T-helper 1 cell treated with Interleukin-12 subunit alpha and Interleukin-12 subunit beta and Interleukin-4 antibody, amounts not matched to agents 30 μg/mL and 1 μg/mL, for 36 hours (primary cell): ENCODE data around the gene VBP1.
A peak's percentile ranks its signal among the peaks of the same experiment; 100 is the strongest.
"Not testable (repeated sequence)": the region's sequence is repeated elsewhere in the genome, so short reads cannot be mapped to it uniquely, and the experiment has no call there.

Source experiments
- H3K27ac Mint-ChIP-seq: one replicate; pipeline ENCODE4 v1.8.0; 2021; ENCODE audit warnings: mild to moderate bottlenecking, mixed read lengths
- H3K27me3 Mint-ChIP-seq: one replicate; pipeline ENCODE4 v1.8.0; 2021; ENCODE audit warnings: low read depth, mixed read lengths
- H3K36me3 Mint-ChIP-seq: one replicate; pipeline ENCODE4 v1.8.0; 2021; ENCODE audit warnings: low read depth, mixed read lengths
- H3K4me1 Mint-ChIP-seq: one replicate; pipeline ENCODE4 v1.8.0; 2021; ENCODE audit warnings: low read depth, mixed read lengths
- H3K4me3 Mint-ChIP-seq: one replicate; pipeline ENCODE4 v1.8.0; 2021; ENCODE audit warnings: mild to moderate bottlenecking, moderate library complexity, mixed read lengths
- H3K9me3 Mint-ChIP-seq: one replicate; pipeline ENCODE4 v1.8.0; 2021; ENCODE audit warnings: mixed read lengths

VBP1 gene

DNA sequence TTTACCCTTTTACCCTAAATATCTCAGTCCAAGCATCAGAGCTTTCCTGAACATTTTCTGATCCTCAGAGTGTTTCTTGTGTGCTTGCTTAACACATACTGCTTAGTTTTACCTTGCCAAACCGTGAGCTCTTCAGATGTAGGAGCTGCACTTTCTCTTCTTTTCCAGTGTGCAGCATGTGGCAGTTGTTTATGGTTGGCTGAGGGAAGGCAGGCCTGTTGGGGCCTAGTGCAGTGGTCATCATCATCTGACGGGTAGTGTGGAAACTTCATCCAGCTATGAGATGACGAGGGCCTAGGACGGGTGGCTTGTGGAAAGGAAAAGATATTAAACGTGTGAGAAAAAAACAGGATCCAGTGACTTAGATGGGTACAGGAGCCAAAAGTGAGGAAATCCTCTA lies 21.5 kb downstream of the VBP1 start:
- H3K27ac Mint-ChIP-seq: no peak overlapping the region
- H3K27me3 Mint-ChIP-seq: no peaks in the 10 kb centered on the region
- H3K9me3 Mint-ChIP-seq: no peaks in the 10 kb centered on the region
- H3K4me3 Mint-ChIP-seq: no peak overlapping the region
- peaks cover 28% of the 10 kb centered on the region for H3K36me3 Mint-ChIP-seq
- H3K4me1 Mint-ChIP-seq: peaks cover 4% of the 10 kb centered on the region

DNA sequence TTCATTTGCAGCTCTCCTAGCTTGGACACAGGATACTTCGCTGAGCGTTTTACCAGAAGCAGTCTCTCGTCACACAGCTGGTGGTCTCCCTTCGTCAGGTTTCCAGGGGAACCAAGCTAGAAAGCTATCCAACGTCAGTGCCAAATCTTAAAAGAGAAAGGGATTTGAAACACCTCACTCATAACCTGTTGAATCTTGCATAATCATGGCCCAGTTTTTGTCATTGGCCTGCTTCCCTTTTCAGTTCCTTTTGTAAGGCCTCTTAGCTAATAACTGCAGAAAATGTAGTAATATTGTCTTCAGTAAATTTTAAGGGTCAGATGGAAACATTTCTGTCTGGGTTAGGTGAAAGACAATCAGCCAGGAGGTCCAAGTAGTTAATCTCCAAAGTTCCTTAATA lies 26.0 kb downstream of the VBP1 start:
- Mint-ChIP-seq H3K4me1 (no peaks in the 10 kb centered on the region), H3K27ac (no peak overlapping the region), H3K4me3 (no peak overlapping the region), H3K27me3 (no peaks in the 10 kb centered on the region), H3K36me3 (peaks cover 12% of the 10 kb centered on the region), H3K9me3 (no peaks in the 10 kb centered on the region)

GRCh38 chrX:155246748-155247147 lies 30.5 kb downstream of the VBP1 start:
- Mint-ChIP-seq H3K27ac (no peak overlapping the region), H3K27me3 (no peaks in the 10 kb centered on the region), H3K36me3 (peaks cover 1% of the 10 kb centered on the region), H3K4me3 (no peak overlapping the region), H3K9me3 (no peaks in the 10 kb centered on the region), H3K4me1 (no peaks in the 10 kb centered on the region)

DNA sequence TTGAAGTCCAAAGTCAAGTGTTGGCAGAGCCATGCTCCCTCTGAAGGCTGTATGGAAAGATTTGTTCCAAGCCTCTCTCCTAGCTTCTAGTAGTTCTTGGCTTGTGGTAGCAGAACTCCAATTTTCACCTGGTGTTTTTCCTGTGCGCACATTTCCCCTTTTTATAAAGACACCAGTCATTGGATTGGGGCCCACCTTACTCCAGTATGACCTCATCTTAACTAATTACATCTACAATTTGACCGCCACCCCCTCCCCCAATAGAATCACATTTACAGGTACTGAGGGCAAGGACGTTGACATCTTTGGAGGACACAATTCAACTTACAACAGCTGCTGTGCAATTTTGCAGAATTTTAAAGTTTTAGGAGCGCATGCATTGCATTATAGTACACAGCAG lies 31.2 kb downstream of the VBP1 start:
- no peaks in the 10 kb centered on the region for H3K27me3 Mint-ChIP-seq
- H3K36me3 Mint-ChIP-seq: peaks cover 1% of the 10 kb centered on the region
- H3K9me3 Mint-ChIP-seq: no peaks in the 10 kb centered on the region
- H3K4me1 Mint-ChIP-seq: no peaks in the 10 kb centered on the region
- no peak overlapping the region for H3K27ac Mint-ChIP-seq
- H3K4me3 Mint-ChIP-seq: no peak overlapping the region

DNA sequence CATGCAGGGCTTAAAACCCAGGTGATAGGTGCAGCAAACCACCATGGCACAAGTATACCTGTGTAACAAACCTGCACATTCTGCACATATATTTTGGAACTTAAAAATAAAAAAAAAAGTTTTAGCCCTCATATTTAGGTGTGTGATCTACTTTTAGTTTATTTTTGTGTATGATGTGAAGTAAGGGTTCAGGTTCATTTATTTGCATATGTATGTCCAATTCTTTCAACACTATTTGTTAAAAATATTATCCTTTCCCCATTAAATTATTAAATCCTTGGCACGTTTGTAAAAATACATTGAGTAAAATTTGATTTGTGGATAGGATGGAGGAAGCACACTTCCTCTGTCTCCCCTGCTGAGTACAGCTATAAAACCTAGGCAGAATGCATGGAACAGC lies 35.1 kb downstream of the VBP1 start:
- Mint-ChIP-seq H3K27ac (no peak overlapping the region), H3K9me3 (no peaks in the 10 kb centered on the region), H3K27me3 (no peaks in the 10 kb centered on the region), H3K4me3 (no peak overlapping the region), H3K36me3 (peaks cover 3% of the 10 kb centered on the region), H3K4me1 (peaks cover under 1% of the 10 kb centered on the region)

DNA sequence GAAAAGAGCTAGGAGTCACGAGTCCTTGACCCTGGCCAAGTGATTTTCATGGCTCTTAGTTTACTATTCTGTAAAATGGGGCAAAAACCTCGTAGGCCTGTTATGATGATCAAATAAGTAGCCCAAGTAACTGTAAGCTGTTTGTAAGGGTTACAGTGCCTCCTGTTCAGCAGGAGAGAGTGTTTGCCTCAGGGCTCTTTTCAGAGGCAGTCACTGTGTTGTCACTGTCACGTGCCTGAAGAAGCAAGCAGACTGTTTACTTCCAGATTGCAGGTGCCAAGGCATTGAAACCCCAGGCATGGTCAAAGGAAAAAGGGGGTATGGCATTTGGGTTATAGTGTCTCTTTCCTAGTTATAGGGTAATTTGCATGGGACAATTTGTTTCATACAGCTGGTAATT lies 43.5 kb downstream of the VBP1 start:
- H3K4me1 Mint-ChIP-seq: peaks cover 21% of the 10 kb centered on the region
- H3K4me3 Mint-ChIP-seq: no peak overlapping the region
- H3K36me3 Mint-ChIP-seq: peaks cover 16% of the 10 kb centered on the region
- H3K27me3 Mint-ChIP-seq: no peaks in the 10 kb centered on the region
- no peaks in the 10 kb centered on the region for H3K9me3 Mint-ChIP-seq
- H3K27ac Mint-ChIP-seq: no peak overlapping the region

- peak overlapping the region; percentile 67 for H3K4me3 Mint-ChIP-seq
- no peaks in the 10 kb centered on the region for H3K9me3 Mint-ChIP-seq
- peaks cover 14% of the 10 kb centered on the region for H3K36me3 Mint-ChIP-seq
- peaks cover 19% of the 10 kb centered on the region for H3K4me1 Mint-ChIP-seq
- peak overlapping the region; percentile 74 for H3K27ac Mint-ChIP-seq
- no peaks in the 10 kb centered on the region for H3K27me3 Mint-ChIP-seq
These were observed 46.9 kb downstream of the VBP1 start for GRCh38 chrX:155262970-155263754.

DNA sequence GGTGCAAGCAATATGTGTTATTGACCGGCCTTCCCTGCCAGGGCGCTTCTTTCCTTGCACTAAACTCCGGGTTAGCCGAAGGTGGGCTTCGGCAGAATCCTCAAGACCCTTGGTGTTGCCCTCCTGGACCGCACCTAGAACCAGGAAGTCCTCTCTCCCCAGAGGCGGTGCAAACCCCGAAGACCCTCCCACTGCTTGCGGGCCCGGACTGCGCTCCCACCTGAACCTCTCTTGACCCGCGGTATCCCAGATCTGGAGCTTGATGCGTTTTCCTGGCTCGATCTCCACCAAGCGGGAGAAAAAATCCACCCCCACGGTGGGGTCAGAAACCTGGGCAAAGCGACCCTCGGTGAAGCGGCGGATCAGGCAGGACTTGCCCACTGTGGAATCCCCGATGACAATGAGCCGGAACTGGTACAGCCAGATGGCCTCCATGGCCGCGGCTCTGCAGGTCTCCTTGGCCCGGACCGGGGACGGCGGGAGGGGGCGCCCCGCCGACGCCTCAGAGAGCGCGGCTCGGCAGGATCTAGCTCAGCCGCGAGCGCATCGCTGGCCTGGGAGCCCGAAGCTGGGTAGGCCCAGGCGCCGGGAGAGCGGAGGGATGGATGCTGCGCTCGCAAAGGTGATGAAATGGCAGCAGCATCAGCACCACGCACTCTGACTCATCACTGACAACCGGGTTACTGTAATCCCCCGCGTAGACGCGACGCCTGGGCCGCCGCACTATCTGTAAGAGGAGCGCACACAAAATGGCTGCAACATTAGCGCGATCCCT lies 47.8 kb downstream of the VBP1 start, which contains the start of gene RAB39B:
Gene RAB39B (minus strand): TSS at position 638 of the 775 bp plus-strand sequence. CDS start 203 bp downstream, at position 435.
- Mint-ChIP-seq H3K4me3 (peak within 1 kb of the TSS; percentile 67), H3K4me1 (peaks cover 19% of the 10 kb centered on the region), H3K9me3 (peaks cover 6% of the 10 kb centered on the region), H3K27ac (peak within 1 kb of the TSS; percentile 78), H3K36me3 (peaks cover 12% of the 10 kb centered on the region), H3K27me3 (no peaks in the 10 kb centered on the region)

- H3K27ac Mint-ChIP-seq: no peak overlapping the region
- no peaks in the 10 kb centered on the region for H3K27me3 Mint-ChIP-seq
- H3K4me3 Mint-ChIP-seq: no peak overlapping the region
- peaks cover 8% of the 10 kb centered on the region for H3K9me3 Mint-ChIP-seq
- peaks cover 13% of the 10 kb centered on the region for H3K4me1 Mint-ChIP-seq
- H3K36me3 Mint-ChIP-seq: peaks cover 3% of the 10 kb centered on the region
These were observed 50.2 kb downstream of the VBP1 start for GRCh38 chrX:155266439-155266838.

DNA sequence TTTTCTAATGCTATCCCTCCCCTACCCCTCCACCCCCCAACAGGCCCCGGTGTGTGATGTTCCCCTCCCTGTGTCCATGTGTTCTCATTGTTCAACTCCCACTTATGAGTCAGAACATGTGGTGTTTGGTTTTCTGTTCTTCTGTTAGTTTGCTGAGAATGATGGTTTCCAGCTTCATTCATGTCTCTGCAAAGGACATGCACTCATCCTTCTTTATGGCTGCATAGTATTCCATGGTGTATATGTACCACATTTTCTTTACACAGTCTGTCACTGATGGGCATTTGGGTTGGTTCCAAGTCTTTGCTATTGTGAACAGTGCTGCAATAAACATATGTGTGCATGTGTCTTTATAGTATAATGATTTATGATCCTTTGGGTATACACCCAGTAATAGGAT lies 51.7 kb downstream of the VBP1 start:
- H3K27ac Mint-ChIP-seq, H3K36me3 Mint-ChIP-seq, H3K27me3 Mint-ChIP-seq, H3K9me3 Mint-ChIP-seq, H3K4me3 Mint-ChIP-seq, H3K4me1 Mint-ChIP-seq: not testable (repeated sequence)

- H3K36me3 Mint-ChIP-seq: no peaks in the 10 kb centered on the region
- H3K27me3 Mint-ChIP-seq: no peaks in the 10 kb centered on the region
- peaks cover 10% of the 10 kb centered on the region for H3K9me3 Mint-ChIP-seq
- no peak overlapping the region for H3K27ac Mint-ChIP-seq
- H3K4me3 Mint-ChIP-seq: no peak overlapping the region
- H3K4me1 Mint-ChIP-seq: no peaks in the 10 kb centered on the region
These were observed 54.7 kb downstream of the VBP1 start for GRCh38 chrX:155270969-155271368.

DNA sequence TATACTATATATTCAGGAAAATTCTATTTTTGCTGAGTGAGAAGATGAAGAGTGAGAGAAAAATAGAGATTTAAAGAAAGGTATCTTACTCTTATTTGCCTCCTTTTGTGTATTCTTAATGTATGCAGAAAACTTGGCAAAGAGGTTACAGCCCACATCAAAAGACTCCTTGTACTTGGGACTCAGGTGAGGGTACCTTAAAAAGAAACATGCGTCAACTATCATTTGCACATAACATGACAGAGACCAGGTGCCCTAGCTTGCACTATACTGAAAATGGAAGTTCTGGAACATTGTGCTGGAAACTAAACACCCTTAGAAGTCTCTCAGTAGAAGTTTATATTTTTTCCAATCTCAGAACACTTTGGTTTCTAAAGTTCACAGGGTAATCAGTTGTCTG lies 63.6 kb downstream of the VBP1 start:
- H3K4me3 Mint-ChIP-seq: no peak overlapping the region
- no peak overlapping the region for H3K27ac Mint-ChIP-seq
- H3K27me3 Mint-ChIP-seq: no peaks in the 10 kb centered on the region
- peaks cover 5% of the 10 kb centered on the region for H3K4me1 Mint-ChIP-seq
- peaks cover 2% of the 10 kb centered on the region for H3K36me3 Mint-ChIP-seq
- no peaks in the 10 kb centered on the region for H3K9me3 Mint-ChIP-seq
